CD14-positive monocyte (primary cell): ENCODE results near the gene TRPV3. TPM values are rescaled to one million over a fixed set of nuclear protein-coding genes. Genes with fewer than 3 reads are reported as not detected.
"Not testable (repeated sequence)": the region's sequence is repeated elsewhere in the genome, so short reads cannot be mapped to it uniquely, and the experiment has no call there.

Experiments used
- DNase-seq, 3 donors: peaks; one replicate each; pipeline ENCODE4 v3.0.0-alpha.2; 2011 to 2022
- H2AFZ ChIP-seq: 2 replicates; pipeline ENCODE4 v1.6.0; 2012; ENCODE audit warnings: mild to moderate bottlenecking, low read depth, low read length, inconsistent platforms; ENCODE audit not compliant: insufficient read depth, poor library complexity, severe bottlenecking
- H3K27ac ChIP-seq, 2 donors: 1 replicate in 1 of 2; 2 replicates in 1 of 2; pipeline ENCODE4 v1.5.1; 2012 to 2013; ENCODE audit warnings: low read length in 2 of 2, control low read depth in 1 of 2, inconsistent platforms in 1 of 2, low read depth in 1 of 2, mild to moderate bottlenecking in 1 of 2
- H3K27me3 ChIP-seq, 2 donors: one replicate each; pipeline versions ENCODE4 v1.6.0 to v1.6.1; 2011 to 2013; ENCODE audit warnings: low read length in 2 of 2; ENCODE audit not compliant: control insufficient read depth in 2 of 2, insufficient read depth in 2 of 2
- H3K36me3 ChIP-seq, 2 donors: replicated peaks in 1 of 2; 1 replicate in 1 of 2; 2 replicates in 1 of 2; pipeline versions ENCODE4 v1.5.1 to v1.6.1; 2012 to 2013; ENCODE audit warnings: low read length in 2 of 2, control low read depth in 1 of 2, inconsistent platforms in 1 of 2, mild to moderate bottlenecking in 1 of 2; ENCODE audit not compliant: insufficient read depth in 2 of 2, control insufficient read depth in 1 of 2
- H3K4me1 ChIP-seq, 2 donors: 1 replicate in 1 of 2; 2 replicates in 1 of 2; pipeline versions ENCODE4 v1.5.1 to v1.6.1; 2012 to 2013; ENCODE audit warnings: low read length in 2 of 2, control low read depth in 1 of 2, inconsistent platforms in 1 of 2, mild to moderate bottlenecking in 1 of 2, moderate library complexity in 1 of 2; ENCODE audit not compliant: insufficient read depth in 2 of 2, control insufficient read depth in 1 of 2
- H3K4me2 ChIP-seq: replicated peaks from 2 replicates; pipeline ENCODE3; 2012; ENCODE audit warnings: low read length, moderate library complexity, mild to moderate bottlenecking; ENCODE audit not compliant: poor library complexity, severe bottlenecking; ENCODE audit errors: extremely low read depth
- H3K4me3 ChIP-seq, 3 experiments: fragments of 200-600 bp in 1 of 3; sonication (generic) in 1 of 3; replicated peaks in 1 of 3; 1 replicate in 2 of 3; 2 replicates in 1 of 3; pipeline ENCODE4 v1.5.1; 2011 to 2013; ENCODE audit warnings: low read length in 3 of 3, mild to moderate bottlenecking in 3 of 3, control low read depth in 2 of 3, low read depth in 2 of 3, inconsistent platforms in 1 of 3, moderate library complexity in 1 of 3
- H3K79me2 ChIP-seq: 2 replicates; pipeline ENCODE4 v1.6.0; 2012; ENCODE audit warnings: mild to moderate bottlenecking, control low read depth, inconsistent platforms, low read length, moderate library complexity; ENCODE audit not compliant: insufficient read depth
- H3K9ac ChIP-seq: 2 replicates; pipeline ENCODE4 v1.6.0; 2017; ENCODE audit warnings: low read length, mild to moderate bottlenecking; ENCODE audit not compliant: insufficient read depth, poor library complexity, severe bottlenecking
- H3K9me3 ChIP-seq, 2 donors: replicated peaks in 1 of 2; 1 replicate in 1 of 2; 2 replicates in 1 of 2; pipeline versions ENCODE4 v1.5.1 to v1.6.1; 2012 to 2013; ENCODE audit warnings: low read length in 2 of 2, control low read depth in 1 of 2; ENCODE audit not compliant: control insufficient read depth in 1 of 2, insufficient read depth in 1 of 2
- H4K20me1 ChIP-seq: 2 replicates; pipeline ENCODE4 v1.6.0; 2012; ENCODE audit warnings: mild to moderate bottlenecking, low read length, control low read depth, moderate library complexity; ENCODE audit not compliant: insufficient read depth
- H3K27ac Mint-ChIP-seq, 7 donors: one replicate each; pipeline ENCODE4 v1.8.0; 2020; ENCODE audit warnings: mild to moderate bottlenecking in 7 of 7, mixed read lengths in 7 of 7, moderate library complexity in 6 of 7, inconsistent platforms in 2 of 7
- H3K27me3 Mint-ChIP-seq, 3 donors: one replicate each; pipeline ENCODE4 v1.8.0; 2021 to 2022; ENCODE audit warnings: low read depth in 3 of 3, mild to moderate bottlenecking in 3 of 3, mixed read lengths in 3 of 3, moderate library complexity in 3 of 3, inconsistent platforms in 1 of 3
- H3K36me3 Mint-ChIP-seq, 2 donors: one replicate each; pipeline ENCODE4 v1.8.0; 2020; ENCODE audit warnings: mixed read lengths in 2 of 2, inconsistent platforms in 1 of 2, mild to moderate bottlenecking in 1 of 2
- H3K4me1 Mint-ChIP-seq: one replicate; pipeline ENCODE4 v1.8.0; 2020; ENCODE audit warnings: mild to moderate bottlenecking, mixed read lengths
- H3K4me3 Mint-ChIP-seq, 2 donors: one replicate each; pipeline ENCODE4 v1.8.0; 2020; ENCODE audit warnings: mild to moderate bottlenecking in 2 of 2, mixed read lengths in 2 of 2, moderate library complexity in 1 of 2
- H3K9me3 Mint-ChIP-seq, 7 donors: one replicate each; pipeline ENCODE4 v1.8.0; 2020 to 2022; ENCODE audit warnings: mixed read lengths in 7 of 7, mild to moderate bottlenecking in 6 of 7, moderate library complexity in 6 of 7, inconsistent platforms in 2 of 7
- CTCF ChIP-seq: fragments of 200-600 bp; IDR thresholded peaks from one replicate; pipeline ENCODE4 v1.8.0; 2022; ENCODE audit warnings: antibody characterized with exemption, mild to moderate bottlenecking
- WGBS: methylation state at CpG from one replicate; pipeline ENCODE4 v1.1.5; 2013; ENCODE audit warnings: missing lambda C conversion rate; ENCODE audit not compliant: insufficient coverage; 5-methylcytosine and 5-hydroxymethylcytosine counted together
- intact Hi-C, 2 donors: fragments of 100-400 bp; cut with micrococcal nuclease; formaldehyde crosslinking; loops; one replicate each; pipeline versions ENCODE4 v1.15.0 to v1.15.1; 2023
- polyA plus RNA-seq, 3 donors: library from polyadenylated mRNA; depleted of rRNA in 1 of 3; unstranded in 2 of 3; stranded (reverse) in 1 of 3; fragments of 300-500 nt in 2 of 3; fragments of >200 nt in 1 of 3; fragmentation: Illumina TruSeq in 2 of 3; gene quantifications; 1 replicate in 2 of 3; 2 replicates in 1 of 3; pipeline ENCODE4 v1.2.3, GENCODE V29; 2012 to 2021

Gene TRPV3
- polyA plus RNA-seq, 3 donors = 0.01 TPM; not detected in 2

GRCh38 chr17:3469529-3469928 is 88.1 kb downstream of the TRPV3 start:
- no peak for TF ChIP-seq CTCF
- no peak for DNase-seq
- H3K27me3 ChIP-seq = no peaks in the 10 kb centered on the region
- intact Hi-C loops = no loop called here
- no peaks in the 10 kb centered on the region for H3K36me3 Mint-ChIP-seq
- no peak overlapping the region for H3K4me3 ChIP-seq
- H3K27me3 Mint-ChIP-seq = peaks cover 0 to 6% (median 4%) of the 10 kb centered on the region in 3 donors
- no peak overlapping the region for H2AFZ ChIP-seq
- no peaks in the 10 kb centered on the region for H3K4me1 ChIP-seq
- H3K79me2 ChIP-seq = no peaks in the 10 kb centered on the region
- H3K9me3 ChIP-seq = peaks cover 0 to 3% of the 10 kb centered on the region in 2 donors
- H3K36me3 ChIP-seq = no peaks in the 10 kb centered on the region
- H3K4me2 ChIP-seq = no peak overlapping the region
- H3K4me1 Mint-ChIP-seq = no peaks in the 10 kb centered on the region
- 67% methylated on average over 2 of the region's 5 CpGs for WGBS
- H3K9me3 Mint-ChIP-seq = peaks cover 3 to 18% (median 9%) of the 10 kb centered on the region in 7 donors
- no peaks in the 10 kb centered on the region for H4K20me1 ChIP-seq
- no peak overlapping the region for H3K9ac ChIP-seq
- H3K27ac Mint-ChIP-seq = no peak overlapping the region
- no peak overlapping the region for H3K27ac ChIP-seq
- H3K4me3 Mint-ChIP-seq = no peak overlapping the region

- H3K27me3 Mint-ChIP-seq, H3K4me2 ChIP-seq, DNase-seq, H3K4me1 Mint-ChIP-seq, H2AFZ ChIP-seq, H3K9ac ChIP-seq, H3K27me3 ChIP-seq, H3K36me3 Mint-ChIP-seq, H3K27ac ChIP-seq, H3K79me2 ChIP-seq, H3K36me3 ChIP-seq, H3K4me3 Mint-ChIP-seq, intact Hi-C loops, H3K4me1 ChIP-seq, H3K4me3 ChIP-seq, H4K20me1 ChIP-seq, H3K9me3 ChIP-seq: not testable (repeated sequence)
- Mint-ChIP-seq H3K9me3 (peaks cover 0 to 10% (median 4%) of the 10 kb centered on the region in 7 donors), H3K27ac (peak overlapping the region in 1 of 7 donors; percentile 50)
- WGBS = no CpG with 5 or more reads among the region's 1 CpG
Measured at GRCh38 chr17:3466355-3466754, 91.3 kb downstream of the TRPV3 start.

Other genes starting within 250 kb of the TRPV3 start
- gene OR3A2, start 171.5 kb downstream of the TRPV3 start, polyA plus RNA-seq = not detected
- gene OR1E1, start 159.4 kb downstream of the TRPV3 start, polyA plus RNA-seq = not detected
- gene OR3A3, start 146.4 kb downstream of the TRPV3 start, polyA plus RNA-seq = not detected
- gene OR1E2, start 124.0 kb downstream of the TRPV3 start, polyA plus RNA-seq = not detected
- gene SPATA22, start 86.0 kb downstream of the TRPV3 start, polyA plus RNA-seq = under 1 TPM in 1 of 3 donors, not detected in 2; 0.13 TPM
- gene ASPA, start 81.8 kb downstream of the TRPV3 start, polyA plus RNA-seq = not detected
- gene TRPV1, start 51.6 kb upstream of the TRPV3 start, polyA plus RNA-seq = 1 to 10 TPM in 1 of 3 donors, not detected in 2; 3.6 TPM
- 1 to 10 TPM; 4.3 to 4.6 (median 4.6) TPM for gene SHPK, start 78.4 kb upstream of the TRPV3 start, polyA plus RNA-seq
- 10 to 100 TPM; 11.6 to 11.8 (median 11.7) TPM for gene CTNS, start 78.9 kb upstream of the TRPV3 start, polyA plus RNA-seq
- 10 to 100 TPM; 29.6 to 71.8 (median 70.9) TPM for gene TAX1BP3, start 110.8 kb upstream of the TRPV3 start, polyA plus RNA-seq
- gene EMC6, start 111.0 kb upstream of the TRPV3 start, polyA plus RNA-seq = 100 to 1,000 TPM in 2 of 3 donors, 10 to 100 TPM in 1; 24.4 to 118 (median 105) TPM
- gene P2RX5, start 138.3 kb upstream of the TRPV3 start, polyA plus RNA-seq = 1 to 10 TPM in 2 of 3 donors, under 1 TPM in 1; 0.64 to 8.8 (median 3.4) TPM
- under 1 TPM in 1 of 3 donors, not detected in 2; 0.05 TPM for gene HASPIN, start 166.1 kb upstream of the TRPV3 start, polyA plus RNA-seq
- gene ITGAE, start 243.4 kb upstream of the TRPV3 start, polyA plus RNA-seq = 100 to 1,000 TPM in 1 of 3 donors, 10 to 100 TPM in 2; 66.6 to 102 (median 78.8) TPM